NCI-H146 treated with DMSO at 0.1 percent for 48 hours (cell line): ENCODE data around the gene LAMC1.

Experiments used
- DNase-seq: peaks from one replicate; lab custom pipeline; 2025; ENCODE audit not compliant: unreplicated experiment; lab: John Stamatoyannopoulos, UW

The LAMC1 gene

DNA sequence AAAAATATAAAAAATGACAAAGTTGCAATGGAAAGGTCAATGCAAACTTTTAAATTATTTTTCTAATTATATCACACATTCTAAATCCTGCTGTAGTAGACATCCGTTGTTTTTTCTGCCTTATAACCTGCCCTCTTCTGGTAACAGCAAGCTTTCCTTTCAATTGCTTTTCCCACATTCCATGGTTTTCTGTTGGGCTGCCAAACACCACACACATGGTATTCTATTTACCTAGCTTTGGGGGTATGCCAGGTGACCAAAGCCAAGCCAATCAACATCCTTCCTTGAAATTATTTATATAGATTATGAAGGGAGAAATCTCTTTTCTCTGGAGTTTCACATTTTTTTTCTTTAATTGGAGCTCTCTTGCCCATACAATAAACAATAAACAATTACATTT is 3.4 kb upstream of the LAMC1 start:
- DNase-seq: no peak

DNA sequence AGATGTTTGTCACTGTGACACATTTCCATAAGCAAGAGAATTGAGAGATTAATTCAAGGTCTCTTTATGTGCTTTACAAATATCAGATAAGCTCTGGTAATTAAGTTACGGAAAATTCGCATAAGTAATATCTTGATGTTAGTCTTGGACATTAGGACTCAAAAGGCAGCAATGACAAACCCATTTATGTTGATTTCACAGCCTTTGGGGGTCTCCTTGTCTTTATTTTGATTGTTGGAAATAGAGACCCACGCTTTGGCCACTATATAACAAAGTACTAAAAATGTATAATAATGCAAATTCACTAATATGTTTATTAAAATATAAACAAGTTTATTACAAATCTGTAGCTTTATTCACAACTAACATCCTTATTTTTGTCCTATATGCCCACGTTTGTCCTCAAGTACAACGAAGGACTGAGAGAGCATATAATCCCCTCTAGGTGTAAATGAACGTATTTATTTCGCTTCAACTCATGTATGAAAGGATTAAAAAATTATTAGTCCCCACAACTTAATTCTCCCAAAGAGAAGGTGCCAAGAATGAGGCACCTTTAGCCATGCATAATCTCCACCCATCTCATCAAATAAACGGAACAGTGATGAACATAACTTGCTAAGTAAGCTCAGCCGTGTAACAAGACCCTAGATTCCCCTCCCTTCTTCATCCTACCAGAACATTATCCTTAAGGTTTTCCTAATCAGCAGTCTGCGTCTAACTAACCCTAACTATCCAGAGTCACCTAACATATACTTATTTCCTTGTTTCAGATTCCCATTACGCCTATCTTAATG is 1.6 kb upstream of the LAMC1 start:
- peak; percentile 55 for DNase-seq

DNA sequence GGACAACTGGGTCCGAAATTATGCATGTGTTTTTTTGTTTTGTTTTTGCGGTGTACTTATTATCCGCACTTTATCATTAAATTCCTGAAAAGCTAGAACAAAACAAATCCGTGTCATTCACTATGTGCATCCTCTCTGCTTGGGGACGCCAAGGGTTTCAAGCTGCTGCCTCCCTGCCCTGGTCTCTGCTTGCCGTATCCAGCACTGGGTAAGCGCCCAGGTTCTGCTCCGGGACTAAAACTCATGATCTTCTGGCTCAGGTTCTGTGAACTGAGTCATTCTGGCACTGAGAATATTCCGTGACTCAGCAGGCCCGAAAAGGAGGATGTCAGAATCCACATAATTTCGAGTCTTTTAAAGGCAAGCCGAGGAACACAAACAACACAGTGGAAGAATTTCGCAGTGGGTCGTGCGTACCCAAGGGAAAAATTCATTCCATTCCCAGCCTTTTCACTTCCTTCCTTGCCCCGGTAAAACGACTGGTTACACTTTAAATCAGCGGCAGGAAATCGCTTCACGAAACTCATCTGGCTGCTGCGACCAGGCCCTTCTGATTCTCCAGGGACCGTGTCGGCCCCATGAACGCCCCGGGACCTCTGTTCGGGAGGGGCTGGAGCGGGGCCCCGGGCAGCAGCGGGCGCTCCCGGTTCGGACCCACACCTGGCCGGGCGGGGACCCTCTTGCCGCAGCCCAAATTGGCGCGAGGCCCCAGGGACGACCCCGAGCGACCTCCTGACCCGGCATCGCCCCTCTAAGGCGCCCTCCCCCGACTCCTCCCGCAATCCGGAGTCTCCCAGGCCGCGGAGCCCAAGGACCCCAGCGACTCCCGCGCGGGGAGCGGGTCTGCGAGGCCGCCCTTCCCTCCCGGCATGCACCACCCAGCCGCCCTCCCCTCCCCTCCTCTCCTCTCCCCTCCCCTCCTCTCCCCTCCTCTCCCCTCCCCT is 746 bp upstream of the LAMC1 start:
- DNase-seq: peak; percentile 58

DNA sequence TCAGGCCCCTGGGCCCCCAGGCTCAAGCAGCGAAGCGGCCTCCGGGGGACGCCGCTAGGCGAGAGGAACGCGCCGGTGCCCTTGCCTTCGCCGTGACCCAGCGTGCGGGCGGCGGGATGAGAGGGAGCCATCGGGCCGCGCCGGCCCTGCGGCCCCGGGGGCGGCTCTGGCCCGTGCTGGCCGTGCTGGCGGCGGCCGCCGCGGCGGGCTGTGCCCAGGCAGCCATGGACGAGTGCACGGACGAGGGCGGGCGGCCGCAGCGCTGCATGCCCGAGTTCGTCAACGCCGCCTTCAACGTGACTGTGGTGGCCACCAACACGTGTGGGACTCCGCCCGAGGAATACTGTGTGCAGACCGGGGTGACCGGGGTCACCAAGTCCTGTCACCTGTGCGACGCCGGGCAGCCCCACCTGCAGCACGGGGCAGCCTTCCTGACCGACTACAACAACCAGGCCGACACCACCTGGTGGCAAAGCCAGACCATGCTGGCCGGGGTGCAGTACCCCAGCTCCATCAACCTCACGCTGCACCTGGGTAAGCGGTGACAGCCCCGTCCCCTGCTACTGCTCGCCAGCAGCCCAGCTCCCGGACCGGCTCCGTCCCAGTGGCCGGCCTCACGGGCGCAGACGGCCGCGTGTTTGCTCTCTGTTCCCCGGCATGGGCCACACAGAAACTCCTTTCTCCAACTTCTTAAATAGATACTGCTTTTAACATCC is 539 bp downstream of the LAMC1 start:
- DNase-seq: peak; percentile 62

DNA sequence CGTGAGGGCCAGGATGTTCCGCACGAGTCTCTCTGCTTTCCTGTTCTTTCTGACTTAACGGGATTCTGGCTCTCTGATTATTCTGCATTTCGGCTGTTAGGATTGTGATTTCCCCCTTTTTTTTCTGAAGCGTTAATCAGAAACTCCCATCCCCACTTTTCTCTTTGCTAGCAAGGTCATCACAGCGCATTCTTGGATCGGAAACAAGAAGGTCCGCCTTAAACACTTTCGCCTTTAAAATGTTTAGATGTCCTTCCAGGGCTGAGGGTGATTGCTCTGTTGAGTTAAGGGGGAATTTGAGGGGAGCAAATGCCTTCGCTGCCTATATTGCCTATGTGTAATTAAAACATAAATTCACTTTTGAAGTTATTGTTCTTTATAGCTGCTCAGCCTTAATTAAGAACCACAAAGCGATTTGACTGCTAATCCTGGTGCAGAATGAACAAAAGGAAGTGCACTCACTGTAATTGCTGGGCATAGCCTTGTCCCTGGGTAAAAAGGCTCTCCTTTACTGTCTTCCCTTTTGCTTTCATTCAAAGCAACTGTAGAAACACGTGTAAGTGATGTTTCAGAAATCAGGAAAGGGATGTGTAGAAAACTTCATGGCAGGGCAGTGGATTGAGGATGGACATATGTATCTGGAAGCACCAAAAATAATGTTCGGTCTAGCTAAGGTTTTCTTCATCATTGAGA is 1.2 kb downstream of the LAMC1 start:
- no peak for DNase-seq

DNA sequence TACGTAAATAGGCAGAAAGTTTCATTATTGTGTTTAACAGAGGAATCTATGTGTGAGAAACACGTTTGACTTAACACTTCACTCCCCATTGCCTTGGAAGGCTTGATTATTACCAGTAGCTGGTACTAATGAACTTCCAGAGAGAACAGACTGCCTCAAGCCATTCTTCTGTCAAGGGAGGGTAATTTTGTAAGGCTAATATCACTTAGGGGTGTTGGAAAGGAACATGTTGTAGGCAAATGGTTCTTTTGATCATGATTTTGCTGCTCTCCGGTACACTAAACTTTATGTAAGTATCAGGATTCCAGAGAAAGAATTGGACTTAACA is 1.8 kb downstream of the LAMC1 start:
- no peak for DNase-seq

DNA sequence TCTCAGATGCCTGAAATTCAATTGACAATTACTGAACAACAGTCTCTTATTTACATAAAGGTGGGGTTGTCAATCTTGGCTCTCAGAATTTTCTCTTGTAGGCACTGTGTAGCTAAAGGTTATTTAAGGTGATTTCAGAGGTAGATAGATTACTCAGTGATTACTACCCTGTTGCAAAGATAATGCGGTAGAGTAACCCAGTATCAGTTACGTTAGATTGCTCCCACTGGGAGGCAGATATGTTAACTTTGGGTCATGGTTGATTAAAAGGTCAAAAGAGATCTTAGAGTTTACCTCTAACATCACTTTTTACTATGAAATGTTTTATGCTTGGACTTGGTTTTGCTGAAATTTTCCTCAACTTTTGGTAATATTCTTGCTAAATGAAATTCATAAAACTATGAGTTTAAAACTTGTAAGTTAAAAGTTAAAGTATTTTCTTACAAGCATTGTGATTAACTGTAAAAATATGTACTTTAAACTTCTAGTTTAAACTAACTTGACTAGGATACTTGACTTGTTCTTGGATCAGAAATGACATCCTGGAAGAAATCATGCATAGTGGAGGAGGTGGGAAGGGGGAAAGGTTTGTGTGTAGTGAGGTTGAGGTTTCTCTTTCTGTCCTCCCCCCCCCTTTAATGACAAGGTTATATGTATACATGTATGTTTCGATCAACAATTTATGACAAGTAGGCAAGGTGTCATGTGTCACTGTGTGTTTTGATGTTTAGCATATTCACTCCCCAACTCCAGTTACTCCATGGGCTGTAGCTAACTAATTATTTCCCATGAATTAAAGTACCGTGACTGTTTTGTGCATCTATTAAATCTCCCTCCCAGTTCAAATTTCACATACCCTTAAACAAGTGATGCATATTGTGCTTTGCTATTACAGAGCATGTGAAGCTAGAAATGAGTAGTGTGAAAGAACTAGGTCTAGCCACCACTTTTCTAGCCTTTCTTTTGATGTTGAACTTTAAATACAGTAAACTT is 2.9 kb downstream of the LAMC1 start:
- DNase-seq: no peak

DNA sequence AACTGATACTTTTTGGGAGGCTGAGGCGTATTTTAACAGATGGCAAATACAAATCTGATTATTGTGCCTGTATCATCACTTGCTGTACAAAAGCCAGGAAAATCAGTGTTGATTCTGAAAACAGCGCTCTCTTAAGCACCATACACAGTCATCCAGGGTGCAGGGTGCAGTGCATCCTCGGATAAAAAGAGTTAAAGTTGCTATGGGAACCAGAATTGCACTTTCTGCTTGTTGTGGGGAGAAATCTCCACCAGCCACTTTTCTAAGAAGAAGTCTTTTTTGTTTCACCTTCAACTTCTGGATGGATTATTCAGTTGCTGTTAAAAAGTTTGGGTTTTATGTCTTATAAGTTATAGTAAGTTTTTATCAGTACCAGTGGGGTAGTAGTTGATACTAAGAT is 3.8 kb downstream of the LAMC1 start:
- DNase-seq: no peak

DNA sequence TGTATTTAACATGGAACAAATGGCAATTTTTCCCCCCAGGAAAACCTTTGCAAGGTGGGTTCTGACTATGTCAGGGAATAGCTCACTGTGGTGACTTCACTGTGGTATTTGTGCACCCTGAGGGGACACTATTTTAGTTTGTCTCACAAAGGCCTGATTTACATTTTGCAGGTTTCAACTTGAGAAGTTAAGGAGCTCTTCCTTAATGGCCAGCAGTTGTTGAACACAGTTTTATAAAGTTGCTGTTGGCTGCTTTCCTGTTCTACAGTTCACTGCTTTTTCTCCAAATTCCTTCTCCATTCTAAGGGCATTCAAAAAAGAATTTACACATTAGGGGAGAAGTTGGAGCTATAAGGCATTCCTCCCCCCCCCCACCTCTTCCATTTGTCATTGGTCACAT is 4.6 kb downstream of the LAMC1 start:
- DNase-seq: no peak

DNA sequence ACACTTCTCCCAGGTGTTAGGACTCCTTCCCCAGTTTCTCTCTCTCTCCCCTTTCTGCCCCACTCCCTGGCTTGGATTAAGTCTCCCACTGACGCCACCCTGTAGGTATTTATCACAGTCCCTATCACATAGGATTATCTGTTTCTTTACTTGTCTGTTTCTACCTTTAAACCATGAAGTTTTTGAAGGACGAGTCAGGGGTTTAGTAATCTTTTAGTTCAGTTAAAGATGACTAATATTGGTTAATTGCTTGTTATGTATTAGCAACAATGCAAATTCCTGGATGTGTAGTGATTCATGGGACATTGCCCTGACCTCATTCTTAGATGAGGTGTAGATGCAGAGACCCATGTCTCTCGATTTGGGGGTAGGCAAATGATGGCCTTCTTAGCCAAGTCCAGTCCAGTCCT is 6.4 kb downstream of the LAMC1 start:
- DNase-seq: no peak

DNA sequence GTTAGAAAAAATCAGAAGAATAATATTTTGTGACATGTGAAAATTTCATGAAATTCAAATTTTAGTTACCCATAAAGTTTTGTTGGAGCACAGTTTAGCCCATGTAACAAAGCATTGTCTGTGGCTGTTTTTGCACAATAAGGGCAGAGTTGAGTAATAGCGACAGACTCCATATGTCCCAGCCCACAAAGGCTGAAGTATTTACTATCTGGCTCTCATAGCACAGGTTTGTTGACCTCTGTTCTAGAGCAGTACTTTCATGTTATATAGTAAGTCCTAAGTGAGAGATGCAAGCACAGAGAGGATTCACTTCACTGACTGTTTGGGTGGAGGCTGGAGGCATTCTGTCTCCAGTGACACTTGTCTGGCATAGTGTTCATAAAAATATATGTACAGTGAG is 6.8 kb downstream of the LAMC1 start:
- DNase-seq: no peak

DNA sequence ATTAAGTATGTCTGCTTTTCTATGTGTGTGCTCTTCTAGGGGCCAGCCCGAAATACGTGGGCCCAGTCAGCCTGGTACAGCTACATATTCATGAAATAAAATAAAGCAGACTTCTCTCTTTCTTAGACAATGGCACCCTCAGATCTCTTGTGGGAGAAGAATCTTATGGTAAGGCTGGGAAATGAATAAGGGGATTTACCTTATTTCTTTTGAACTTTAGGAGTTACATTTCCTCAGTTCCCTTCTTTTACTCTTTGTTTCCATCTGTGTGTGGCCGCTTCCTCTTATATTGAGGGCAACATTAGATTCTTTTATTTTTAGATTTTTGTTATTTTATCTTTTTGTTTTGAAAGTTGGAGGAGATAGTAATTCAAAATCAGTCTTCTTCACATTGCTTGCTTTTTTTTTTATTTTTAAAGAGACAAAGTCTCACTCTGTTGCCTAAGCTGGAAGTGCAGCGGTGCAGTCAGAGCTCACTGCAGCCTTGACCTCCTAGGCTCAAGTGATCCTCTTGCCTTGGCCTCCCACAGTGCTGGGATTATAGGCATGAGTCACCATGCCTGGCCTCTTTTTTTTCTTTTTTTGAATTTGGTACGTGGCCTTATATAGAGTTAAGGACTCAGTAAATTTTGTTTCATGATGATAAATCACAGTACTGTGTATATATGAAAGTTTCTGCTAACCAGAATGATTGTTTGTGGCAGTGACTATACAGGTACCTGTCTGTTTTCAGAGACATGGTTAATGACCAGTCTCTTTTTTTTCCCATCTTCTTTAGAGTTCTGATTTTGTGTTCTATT is 9.1 kb downstream of the LAMC1 start:
- no peak for DNase-seq

DNA sequence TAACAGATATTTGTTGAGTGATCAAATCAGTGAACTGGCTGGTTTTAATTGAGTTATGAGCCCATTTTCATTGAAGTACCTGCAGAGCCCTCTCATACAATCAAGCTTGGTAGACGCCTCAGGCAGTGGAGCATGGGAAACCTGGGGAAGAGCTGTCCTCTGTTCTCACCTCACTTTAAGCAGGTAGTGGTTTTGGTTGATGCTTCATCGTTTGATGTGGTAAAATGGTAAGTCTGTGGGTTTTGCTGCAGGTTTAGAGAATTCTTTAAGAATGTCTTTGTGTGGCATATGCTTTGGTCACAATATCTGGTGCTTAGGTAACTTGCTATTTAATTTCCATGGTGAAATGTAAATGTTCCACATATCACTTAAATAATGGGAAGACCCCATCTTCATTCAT is 10.0 kb downstream of the LAMC1 start:
- no peak for DNase-seq

DNA sequence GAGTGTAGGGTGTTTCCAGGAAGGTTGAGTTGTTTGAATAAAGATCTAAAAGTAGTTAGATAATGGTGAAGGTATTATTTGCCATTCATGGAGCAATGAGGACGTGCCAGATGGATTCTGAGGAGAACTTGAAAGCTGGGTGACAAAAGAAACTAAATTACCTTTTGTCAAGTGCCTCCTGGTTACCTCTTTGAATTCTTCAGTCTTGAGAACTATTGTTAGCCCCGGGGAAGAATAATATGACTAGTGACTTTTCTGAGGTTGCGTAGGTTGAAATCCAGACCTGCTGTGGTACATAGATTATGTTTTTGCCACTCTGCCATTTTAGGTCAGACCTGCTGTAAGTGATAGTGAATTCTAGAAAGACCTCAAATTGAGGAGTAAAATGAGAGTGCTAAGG is 11.5 kb downstream of the LAMC1 start:
- no peak for DNase-seq

DNA sequence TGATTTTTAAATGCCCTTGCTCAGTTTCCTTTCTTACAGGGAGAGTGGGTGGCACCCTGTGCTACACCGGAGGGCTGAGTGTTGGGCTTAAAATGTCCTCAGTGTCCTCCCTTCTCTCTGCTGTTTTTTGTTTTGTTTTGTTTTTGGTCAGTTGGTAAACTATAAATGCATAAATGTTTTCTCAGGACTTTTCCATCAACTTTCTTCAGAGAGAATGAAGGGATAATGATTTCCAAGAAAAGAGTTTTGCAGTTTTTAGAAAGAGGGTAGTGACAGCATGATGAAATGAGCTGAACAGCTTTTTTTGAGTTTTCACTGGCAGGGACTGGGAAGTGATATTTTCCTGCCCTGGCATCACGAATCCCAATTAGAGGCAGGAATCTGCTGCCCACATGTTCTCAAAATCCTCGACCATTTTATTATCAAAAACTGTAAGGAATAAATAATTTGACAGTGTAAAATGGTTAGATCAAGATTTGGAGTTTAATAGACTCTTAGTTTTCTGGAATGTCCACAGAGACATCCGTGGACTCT is 15.2 kb downstream of the LAMC1 start:
- DNase-seq: no peak

DNA sequence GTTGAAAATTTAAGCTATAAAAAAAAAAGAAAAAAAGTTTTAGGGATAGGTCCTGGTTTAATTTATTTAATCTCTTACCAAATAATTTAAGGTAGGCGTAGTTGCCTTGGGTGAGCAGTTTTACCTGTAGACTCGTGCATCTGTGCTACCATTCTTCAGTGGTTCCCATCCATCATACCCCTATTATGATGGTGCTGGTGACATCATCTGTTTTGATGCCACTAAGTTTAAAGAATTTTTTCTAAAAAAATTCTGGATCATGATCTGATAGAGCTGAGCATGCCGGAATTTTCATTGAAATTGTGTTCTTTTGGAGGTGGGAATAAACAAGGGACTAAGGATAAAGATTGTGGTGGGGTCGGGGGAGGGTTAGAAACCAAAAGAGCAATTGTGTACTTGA is 15.7 kb downstream of the LAMC1 start:
- no peak for DNase-seq

DNA sequence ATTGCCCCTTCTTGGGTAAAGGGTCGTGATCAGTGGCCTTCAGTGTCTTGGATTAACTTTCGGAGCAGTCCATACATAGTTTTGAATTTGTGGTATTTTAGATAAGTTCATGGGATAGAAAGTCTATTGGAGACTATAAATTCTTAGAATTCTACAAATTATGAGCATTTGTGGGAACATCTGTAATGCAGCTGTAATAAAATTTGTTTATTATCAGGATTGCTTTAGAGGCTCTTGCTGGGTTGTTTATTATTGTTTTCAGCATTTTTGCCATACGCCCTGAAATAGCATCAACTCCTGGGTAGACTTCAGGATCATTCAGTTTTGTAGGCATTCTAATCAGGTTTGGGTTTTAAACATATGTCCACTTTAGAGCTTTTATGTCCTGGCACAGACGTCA is 16.1 kb downstream of the LAMC1 start:
- DNase-seq: no peak

DNA sequence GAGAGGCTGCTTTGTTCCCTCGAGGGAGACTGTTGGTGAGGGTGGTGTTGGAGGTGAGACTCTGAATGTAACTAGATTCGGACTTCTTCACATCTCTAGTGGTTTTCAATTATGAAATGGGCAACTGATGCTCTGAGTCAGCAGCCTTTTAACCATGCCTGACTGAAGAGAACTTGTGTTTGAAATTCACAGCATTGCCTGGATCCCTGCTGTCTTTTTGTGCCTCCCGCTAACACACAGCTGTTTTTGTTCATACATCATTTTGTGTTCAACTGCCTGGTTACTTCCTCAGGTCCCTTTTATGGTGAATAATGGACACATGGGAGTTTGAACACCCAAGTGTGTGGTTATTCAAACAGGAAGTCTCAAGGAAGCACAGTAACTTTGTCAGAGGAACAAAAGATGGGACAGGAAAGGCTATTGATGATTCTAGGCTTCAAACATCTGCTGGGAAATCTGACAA is 16.8 kb downstream of the LAMC1 start:
- DNase-seq: peak; percentile 78

DNA sequence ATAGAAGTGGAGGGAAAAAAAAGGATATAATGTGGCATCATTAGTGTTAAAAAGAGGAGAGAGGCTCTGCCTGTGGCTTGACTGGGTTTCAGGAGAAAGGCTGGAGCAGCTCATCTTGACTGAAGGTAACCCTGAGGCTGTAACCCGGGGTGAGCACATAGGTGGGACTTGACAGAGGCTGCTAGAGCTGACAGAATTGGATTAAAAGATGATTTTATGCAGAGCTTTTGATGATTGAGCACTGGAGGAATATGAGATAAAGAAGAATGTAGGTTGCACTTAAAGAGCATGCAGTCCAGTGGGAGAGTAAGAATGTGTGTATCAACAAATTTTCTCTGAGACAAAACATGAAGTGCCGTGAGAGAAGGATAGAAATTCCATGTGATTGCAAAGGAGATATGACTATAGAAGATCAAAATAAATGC is 17.3 kb downstream of the LAMC1 start:
- no peak for DNase-seq
